ENCODE measurements around the gene STYK1.
"Not testable (repeated sequence)": the region's sequence is repeated elsewhere in the genome, so short reads cannot be mapped to it uniquely, and the experiment has no call there.

GRCh38 chr12:10646576-10646975, 27.3 kb downstream of the STYK1 start:
- TF ChIP-seq, protein P1, sequence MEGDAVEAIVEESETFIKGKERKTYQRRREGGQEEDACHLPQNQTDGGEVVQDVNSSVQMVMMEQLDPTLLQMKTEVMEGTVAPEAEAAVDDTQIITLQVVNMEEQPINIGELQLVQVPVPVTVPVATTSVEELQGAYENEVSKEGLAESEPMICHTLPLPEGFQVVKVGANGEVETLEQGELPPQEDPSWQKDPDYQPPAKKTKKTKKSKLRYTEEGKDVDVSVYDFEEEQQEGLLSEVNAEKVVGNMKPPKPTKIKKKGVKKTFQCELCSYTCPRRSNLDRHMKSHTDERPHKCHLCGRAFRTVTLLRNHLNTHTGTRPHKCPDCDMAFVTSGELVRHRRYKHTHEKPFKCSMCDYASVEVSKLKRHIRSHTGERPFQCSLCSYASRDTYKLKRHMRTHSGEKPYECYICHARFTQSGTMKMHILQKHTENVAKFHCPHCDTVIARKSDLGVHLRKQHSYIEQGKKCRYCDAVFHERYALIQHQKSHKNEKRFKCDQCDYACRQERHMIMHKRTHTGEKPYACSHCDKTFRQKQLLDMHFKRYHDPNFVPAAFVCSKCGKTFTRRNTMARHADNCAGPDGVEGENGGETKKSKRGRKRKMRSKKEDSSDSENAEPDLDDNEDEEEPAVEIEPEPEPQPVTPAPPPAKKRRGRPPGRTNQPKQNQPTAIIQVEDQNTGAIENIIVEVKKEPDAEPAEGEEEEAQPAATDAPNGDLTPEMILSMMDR (IDR thresholded peaks at IDR 0.05) = not testable (repeated sequence)
- TF ChIP-seq POLR2A, EP300, POLR2AphosphoS5 (IDR thresholded peaks at IDR 0.05): not testable (repeated sequence)
